Measurements from ENCODE around the gene SUSD1.

SUSD1 gene

GRCh38 chr9:112020680-112021596, 154.2 kb downstream of the SUSD1 start:
- FAIRE-seq (peak; percentile 28), DNase-seq (ENCODE audit: insufficient read length, low spot score) (no peak)
- no peak for TF ChIP-seq TAF1 (IDR thresholded peaks at IDR 0.05; ENCODE audit: low read depth, low read length)
- no peak for TF ChIP-seq SPI1 (IDR thresholded peaks at IDR 0.05; ENCODE audit: low read depth, low read length)

DNA sequence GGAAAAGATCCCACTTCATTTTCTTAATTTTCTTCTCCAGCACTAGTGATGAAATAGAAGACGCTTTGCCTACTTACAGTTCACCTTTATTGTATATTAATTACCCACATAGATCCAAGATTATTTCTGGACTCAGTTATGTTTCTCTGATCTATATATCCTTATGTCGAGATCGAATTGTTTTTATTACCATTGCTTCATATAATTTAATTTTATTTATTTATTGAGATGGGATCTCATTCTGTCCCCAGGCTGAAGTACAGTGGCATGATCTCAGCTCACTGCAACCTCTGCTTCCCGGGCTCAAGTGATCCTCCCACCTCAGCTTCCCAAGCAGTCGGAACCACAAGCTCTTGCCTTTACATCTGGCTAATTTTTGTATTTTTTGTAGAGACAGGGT, 157.2 kb downstream of the SUSD1 start:
- TF ChIP-seq POU2F2 (IDR thresholded peaks at IDR 0.05; ENCODE audit: low read depth, low read length) (no peak), SPI1 (IDR thresholded peaks at IDR 0.05; ENCODE audit: low read depth, low read length) (no peak), POLR2AphosphoS5 (IDR thresholded peaks at IDR 0.05; ENCODE audit: low read depth, low read length) (no peak), POLR2A (IDR thresholded peaks at IDR 0.05; ENCODE audit: low read depth, low read length) (no peak), PAX5 (IDR thresholded peaks at IDR 0.05; ENCODE audit: insufficient read depth, low read length, severe bottlenecking) (no peak), TAF1 (IDR thresholded peaks at IDR 0.05; ENCODE audit: low read depth, low read length) (no peak)
- no peak for FAIRE-seq
- no peak for DNase-seq (ENCODE audit: insufficient read length, low spot score)

GRCh38 chr9:112015736-112016135, 159.4 kb downstream of the SUSD1 start:
- no peak for DNase-seq (ENCODE audit: insufficient read length, low spot score)

GRCh38 chr9:112015149-112015548, 159.9 kb downstream of the SUSD1 start:
- TF ChIP-seq POU2F2 (IDR thresholded peaks at IDR 0.05; ENCODE audit: low read depth, low read length) (no peak), SPI1 (IDR thresholded peaks at IDR 0.05; ENCODE audit: low read depth, low read length) (no peak), POLR2A (IDR thresholded peaks at IDR 0.05; ENCODE audit: low read depth, low read length) (no peak), POLR2AphosphoS5 (IDR thresholded peaks at IDR 0.05; ENCODE audit: low read depth, low read length) (no peak), TAF1 (IDR thresholded peaks at IDR 0.05; ENCODE audit: low read depth, low read length) (no peak), PAX5 (IDR thresholded peaks at IDR 0.05; ENCODE audit: insufficient read depth, low read length, severe bottlenecking) (no peak)
- DNase-seq (ENCODE audit: insufficient read length, low spot score), result no peak
- FAIRE-seq, result no peak

More at GRCh38 chr9:112015736-112016135, 159.4 kb downstream of the SUSD1 start:
- FAIRE-seq, result no peak
- no peak for TF ChIP-seq PAX5 (IDR thresholded peaks at IDR 0.05; ENCODE audit: insufficient read depth, low read length, severe bottlenecking)
- no peak for TF ChIP-seq POLR2AphosphoS5 (IDR thresholded peaks at IDR 0.05; ENCODE audit: low read depth, low read length)

- TF ChIP-seq POLR2AphosphoS5 (IDR thresholded peaks at IDR 0.05; ENCODE audit: low read depth, low read length), result no peak
- peak; percentile 89 for TF ChIP-seq SPI1 (IDR thresholded peaks at IDR 0.05; ENCODE audit: low read depth, low read length)
- DNase-seq (ENCODE audit: insufficient read length, low spot score), result no peak
- FAIRE-seq, result peak; percentile 20
Measured at GRCh38 chr9:112013266-112013665, 161.8 kb downstream of the SUSD1 start.

- FAIRE-seq (peak; percentile 89), DNase-seq (ENCODE audit: insufficient read length, low spot score) (no peak)
- peak; percentile 42 for TF ChIP-seq PAX5 (IDR thresholded peaks at IDR 0.05; ENCODE audit: insufficient read depth, low read length, severe bottlenecking)
- 0 out of 2 replicates have a peak, but pooled peaks have one; percentile 37 for TF ChIP-seq POLR2AphosphoS5 (IDR thresholded peaks at IDR 0.05; ENCODE audit: low read depth, low read length)
- no peak; the same call in 1 of the 2 replicates for TF ChIP-seq POLR2A (IDR thresholded peaks at IDR 0.05; ENCODE audit: low read depth, low read length)
- 0 out of 2 replicates have a peak, but pooled peaks have one; percentile 7 for TF ChIP-seq POU2F2 (IDR thresholded peaks at IDR 0.05; ENCODE audit: low read depth, low read length)
- 0 out of 2 replicates have a peak, but pooled peaks have one; percentile 14 for TF ChIP-seq TAF1 (IDR thresholded peaks at IDR 0.05; ENCODE audit: low read depth, low read length)
- TF ChIP-seq SPI1 (IDR thresholded peaks at IDR 0.05; ENCODE audit: low read depth, low read length), result peak; percentile 94
Measured at GRCh38 chr9:112012026-112012902, 162.8 kb downstream of the SUSD1 start.

DNA sequence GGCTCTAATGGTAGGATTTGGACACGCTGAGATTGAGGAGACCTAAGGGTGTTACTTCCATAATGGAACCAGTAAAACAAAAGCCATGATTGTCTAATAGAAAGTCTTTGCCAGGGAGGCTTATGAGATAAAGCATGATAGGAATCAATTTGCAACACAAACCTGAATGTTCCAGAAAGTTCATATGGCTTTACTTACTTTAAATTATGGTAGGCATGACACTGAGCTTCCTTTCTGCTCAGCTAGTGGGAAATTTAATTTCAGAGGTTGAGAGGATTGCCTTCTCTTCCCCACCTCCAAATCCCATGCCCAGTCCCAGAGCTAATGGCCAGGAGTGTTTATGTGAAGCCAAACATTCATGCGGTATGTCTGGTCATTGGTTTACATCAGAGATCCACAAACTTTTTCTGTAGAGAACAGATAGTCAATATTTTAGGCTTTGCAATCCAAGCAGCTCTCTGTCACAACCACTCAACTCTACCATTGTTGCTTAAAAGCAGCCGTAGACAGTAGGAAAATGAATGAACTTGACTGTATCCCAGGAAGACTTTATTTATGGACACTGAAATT, 164.0 kb downstream of the SUSD1 start:
- TF ChIP-seq POU2F2 (IDR thresholded peaks at IDR 0.05; ENCODE audit: low read depth, low read length) (no peak), POLR2AphosphoS5 (IDR thresholded peaks at IDR 0.05; ENCODE audit: low read depth, low read length) (no peak), TAF1 (IDR thresholded peaks at IDR 0.05; ENCODE audit: low read depth, low read length) (no peak), SPI1 (IDR thresholded peaks at IDR 0.05; ENCODE audit: low read depth, low read length) (no peak), PAX5 (IDR thresholded peaks at IDR 0.05; ENCODE audit: insufficient read depth, low read length, severe bottlenecking) (no peak), POLR2A (IDR thresholded peaks at IDR 0.05; ENCODE audit: low read depth, low read length) (no peak)
- DNase-seq (ENCODE audit: insufficient read length, low spot score) (no peak), FAIRE-seq (no peak)

DNA sequence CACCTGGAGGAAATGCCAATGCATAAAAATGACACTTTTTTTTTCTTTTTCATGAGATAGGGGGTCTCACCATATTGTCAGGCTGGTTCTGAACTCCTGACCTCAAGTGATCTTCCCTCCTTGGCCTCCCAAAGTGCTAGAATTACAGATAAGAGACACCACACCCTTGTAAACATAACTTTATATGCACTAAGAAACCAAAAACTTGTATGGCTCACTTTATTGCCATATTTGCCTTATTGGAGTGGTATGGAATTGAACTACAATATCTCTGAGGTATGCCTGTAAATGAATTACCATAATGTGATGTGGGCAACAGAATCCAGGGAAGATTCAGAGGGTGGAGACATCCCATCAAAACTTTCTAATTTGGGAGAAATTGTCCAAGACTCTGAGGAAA, 164.6 kb downstream of the SUSD1 start:
- TF ChIP-seq TAF1 (IDR thresholded peaks at IDR 0.05; ENCODE audit: low read depth, low read length) (no peak), POLR2A (IDR thresholded peaks at IDR 0.05; ENCODE audit: low read depth, low read length) (no peak)
- FAIRE-seq (no peak), DNase-seq (ENCODE audit: insufficient read length, low spot score) (no peak)

DNA sequence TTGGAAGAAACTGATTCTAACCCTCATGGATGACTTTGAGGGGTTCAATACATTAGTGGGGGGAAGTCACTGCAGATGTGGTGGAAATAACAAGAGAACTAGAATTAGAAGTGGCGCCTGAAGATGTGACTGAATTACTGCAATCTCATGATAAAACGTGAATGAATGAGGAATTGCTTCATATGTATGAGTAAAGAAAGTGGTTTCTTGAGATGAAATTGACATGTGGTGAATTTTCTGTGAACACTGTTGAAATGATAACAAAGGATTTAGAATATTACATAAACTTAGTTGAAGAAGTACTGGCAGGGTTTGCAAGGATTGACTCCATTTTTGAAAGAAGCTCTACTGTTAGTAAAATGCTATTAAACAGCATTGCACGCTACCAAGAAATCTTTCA, 165.4 kb downstream of the SUSD1 start:
- DNase-seq (ENCODE audit: insufficient read length, low spot score) (no peak), FAIRE-seq (peak; percentile 38)
- TF ChIP-seq TAF1 (IDR thresholded peaks at IDR 0.05; ENCODE audit: low read depth, low read length) (no peak), SPI1 (IDR thresholded peaks at IDR 0.05; ENCODE audit: low read depth, low read length) (no peak), POLR2A (IDR thresholded peaks at IDR 0.05; ENCODE audit: low read depth, low read length) (no peak)
